Measurements from ENCODE around the gene TIPRL.

Gene TIPRL

DNA sequence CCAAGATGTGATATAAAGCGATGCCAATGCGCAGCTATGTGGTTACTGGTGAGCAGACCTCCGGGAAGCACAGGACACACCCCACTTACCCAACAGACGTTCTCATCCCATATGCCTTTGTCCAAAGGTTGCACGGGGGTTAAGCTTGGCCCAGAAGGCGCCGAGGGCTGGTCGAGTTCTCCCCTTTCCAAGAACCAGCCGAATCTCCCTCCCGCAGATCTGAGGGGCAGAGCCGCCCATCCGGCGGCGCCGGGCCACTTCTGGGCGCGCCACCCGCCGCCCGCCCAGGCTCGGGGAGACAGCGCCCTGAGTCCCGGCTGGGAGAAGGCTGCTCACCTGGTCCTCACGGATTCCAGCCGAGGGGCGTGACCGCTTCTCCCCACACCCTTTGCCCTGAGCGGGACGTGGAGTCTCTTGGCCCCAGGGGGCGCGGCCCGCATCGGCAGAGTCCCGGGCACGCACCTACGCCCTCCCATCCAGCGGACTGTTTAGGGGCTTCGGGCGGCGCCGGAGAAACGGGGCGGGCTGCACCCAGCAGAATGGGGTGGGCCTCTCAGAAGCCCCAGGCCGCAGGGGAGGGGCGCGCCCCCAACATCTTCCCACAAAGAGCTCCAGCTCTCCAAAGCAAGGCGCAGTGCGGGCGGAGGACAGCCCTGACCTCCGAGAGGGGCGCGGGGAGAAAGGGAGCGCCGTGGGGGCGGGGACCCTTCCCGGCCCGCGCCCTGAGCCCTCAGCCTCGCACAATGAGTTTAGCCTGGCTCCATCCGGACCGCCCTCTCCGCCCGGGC lies 42.6 kb upstream of the TIPRL start:
- peak; percentile 17 for DNase-seq
- H3K27ac ChIP-seq: no peak overlapping the region
- H3K4me3 ChIP-seq (ENCODE audit: low read depth, low read length): peak overlapping the region; percentile 59
- H3K9me3 ChIP-seq (ENCODE audit: severe bottlenecking): no peaks in the 10 kb centered on the region
- TF ChIP-seq, protein P1, sequence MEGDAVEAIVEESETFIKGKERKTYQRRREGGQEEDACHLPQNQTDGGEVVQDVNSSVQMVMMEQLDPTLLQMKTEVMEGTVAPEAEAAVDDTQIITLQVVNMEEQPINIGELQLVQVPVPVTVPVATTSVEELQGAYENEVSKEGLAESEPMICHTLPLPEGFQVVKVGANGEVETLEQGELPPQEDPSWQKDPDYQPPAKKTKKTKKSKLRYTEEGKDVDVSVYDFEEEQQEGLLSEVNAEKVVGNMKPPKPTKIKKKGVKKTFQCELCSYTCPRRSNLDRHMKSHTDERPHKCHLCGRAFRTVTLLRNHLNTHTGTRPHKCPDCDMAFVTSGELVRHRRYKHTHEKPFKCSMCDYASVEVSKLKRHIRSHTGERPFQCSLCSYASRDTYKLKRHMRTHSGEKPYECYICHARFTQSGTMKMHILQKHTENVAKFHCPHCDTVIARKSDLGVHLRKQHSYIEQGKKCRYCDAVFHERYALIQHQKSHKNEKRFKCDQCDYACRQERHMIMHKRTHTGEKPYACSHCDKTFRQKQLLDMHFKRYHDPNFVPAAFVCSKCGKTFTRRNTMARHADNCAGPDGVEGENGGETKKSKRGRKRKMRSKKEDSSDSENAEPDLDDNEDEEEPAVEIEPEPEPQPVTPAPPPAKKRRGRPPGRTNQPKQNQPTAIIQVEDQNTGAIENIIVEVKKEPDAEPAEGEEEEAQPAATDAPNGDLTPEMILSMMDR (IDR thresholded peaks at IDR 0.05; ENCODE audit: low read depth, low read length): no peak
- H3K27me3 ChIP-seq (ENCODE audit: insufficient read depth, low read depth, severe bottlenecking): no peaks in the 10 kb centered on the region
- no peaks in the 10 kb centered on the region for H3K36me3 ChIP-seq

DNA sequence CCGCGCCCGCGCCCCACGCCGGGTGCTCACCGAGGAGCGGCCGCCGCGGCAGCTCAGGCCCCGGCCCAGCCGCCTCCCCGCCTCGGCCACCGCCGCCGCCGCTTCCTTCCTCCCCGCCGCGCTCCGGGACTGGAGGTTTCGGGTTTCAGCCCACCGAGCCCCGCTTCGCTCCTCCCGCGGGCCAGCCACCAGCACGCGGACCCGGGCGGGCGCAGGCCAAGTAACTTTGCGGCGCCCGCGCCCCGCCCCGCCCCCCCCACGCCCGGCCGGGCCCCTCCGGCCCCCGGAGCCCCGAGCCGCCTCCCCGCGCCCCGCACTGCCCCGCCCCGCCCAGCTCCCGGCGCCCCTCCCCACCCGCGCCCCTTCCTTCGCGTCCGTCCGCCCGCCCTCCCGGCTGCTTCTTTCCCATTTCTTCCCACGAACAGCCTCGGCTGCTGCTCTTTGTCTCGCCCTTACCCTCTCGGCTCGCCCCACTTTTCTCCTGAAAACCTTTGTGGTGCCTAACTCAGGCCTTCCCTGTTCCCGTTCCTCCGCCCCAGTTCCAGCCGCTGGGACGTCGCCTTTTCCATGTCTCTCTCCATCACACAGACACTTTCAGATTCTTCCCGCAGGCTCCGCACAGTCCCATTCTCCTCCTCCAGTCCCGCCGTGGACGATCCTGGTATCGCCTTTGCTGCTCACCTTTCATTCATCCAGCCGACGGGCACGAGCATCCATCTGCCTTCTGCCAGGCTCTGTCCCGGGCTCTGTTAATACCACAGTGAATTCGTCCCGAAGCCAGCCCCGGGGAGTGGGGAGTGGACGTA lies 41.9 kb upstream of the TIPRL start, which contains the start of gene GPR161:
Gene GPR161, minus strand, starts transcription at position 222 of the 806 bp plus-strand sequence. CDS start 32,080 bp downstream, outside the sequence.
- Histone ChIP-seq H3K27me3 (ENCODE audit: insufficient read depth, low read depth, severe bottlenecking) (no peaks in the 10 kb centered on the region), H3K36me3 (no peaks in the 10 kb centered on the region), H3K9me3 (ENCODE audit: severe bottlenecking) (no peaks in the 10 kb centered on the region), H3K27ac (no peak within 1 kb of the TSS), H3K4me3 (ENCODE audit: low read depth, low read length) (peak within 1 kb of the TSS; percentile 59)
- DNase-seq: peak; percentile 42
- TF ChIP-seq, protein P1 (IDR thresholded peaks at IDR 0.05; ENCODE audit: low read depth, low read length): no peak

DNA sequence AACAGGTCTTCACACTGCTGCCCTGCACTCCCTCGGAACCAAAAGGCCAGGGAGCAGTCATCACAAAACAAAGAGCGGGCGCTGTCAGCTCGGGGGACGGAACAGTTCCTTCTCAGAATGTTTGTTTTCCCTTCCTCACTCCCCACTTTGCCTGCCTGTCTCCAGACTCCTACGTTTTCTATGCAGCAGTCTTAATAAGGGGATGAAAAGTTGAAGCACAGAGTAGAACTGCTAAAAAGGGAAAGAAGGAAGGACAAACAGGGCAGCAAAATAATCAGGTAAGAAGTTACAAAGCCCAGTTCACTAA lies 41.3 kb upstream of the TIPRL start:
- H3K36me3 ChIP-seq: no peaks in the 10 kb centered on the region
- TF ChIP-seq, protein P1 (IDR thresholded peaks at IDR 0.05; ENCODE audit: low read depth, low read length): no peak
- DNase-seq: no peak
- H3K4me3 ChIP-seq (ENCODE audit: low read depth, low read length): peak overlapping the region; percentile 48
- no peak overlapping the region for H3K27ac ChIP-seq
- no peaks in the 10 kb centered on the region for H3K9me3 ChIP-seq (ENCODE audit: severe bottlenecking)
- H3K27me3 ChIP-seq (ENCODE audit: insufficient read depth, low read depth, severe bottlenecking): no peaks in the 10 kb centered on the region

DNA sequence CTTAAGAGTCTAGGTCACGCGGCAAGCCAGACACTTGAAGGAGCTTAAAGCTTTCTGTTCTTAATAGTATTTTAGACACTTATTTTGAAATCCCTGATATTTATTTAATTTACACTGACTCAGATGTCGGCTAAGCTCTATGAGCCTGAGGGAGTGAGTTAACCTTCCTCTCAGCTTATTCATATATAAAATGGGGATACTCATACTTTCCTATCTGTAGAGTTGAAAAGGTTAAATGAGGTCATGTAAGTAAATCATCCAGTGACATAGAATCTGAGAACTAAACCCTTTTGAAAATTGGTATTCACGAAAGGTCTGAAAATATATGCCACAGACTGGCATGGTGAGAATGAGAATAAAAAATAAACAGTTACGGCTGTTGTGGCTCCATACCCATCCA lies 40.6 kb upstream of the TIPRL start:
- no peaks in the 10 kb centered on the region for H3K9me3 ChIP-seq (ENCODE audit: severe bottlenecking)
- H3K27ac ChIP-seq: no peak overlapping the region
- no peak for DNase-seq
- no peaks in the 10 kb centered on the region for H3K27me3 ChIP-seq (ENCODE audit: insufficient read depth, low read depth, severe bottlenecking)
- H3K4me3 ChIP-seq (ENCODE audit: low read depth, low read length): no peak overlapping the region
- TF ChIP-seq, protein P1 (IDR thresholded peaks at IDR 0.05; ENCODE audit: low read depth, low read length): no peak
- H3K36me3 ChIP-seq: no peaks in the 10 kb centered on the region

DNA sequence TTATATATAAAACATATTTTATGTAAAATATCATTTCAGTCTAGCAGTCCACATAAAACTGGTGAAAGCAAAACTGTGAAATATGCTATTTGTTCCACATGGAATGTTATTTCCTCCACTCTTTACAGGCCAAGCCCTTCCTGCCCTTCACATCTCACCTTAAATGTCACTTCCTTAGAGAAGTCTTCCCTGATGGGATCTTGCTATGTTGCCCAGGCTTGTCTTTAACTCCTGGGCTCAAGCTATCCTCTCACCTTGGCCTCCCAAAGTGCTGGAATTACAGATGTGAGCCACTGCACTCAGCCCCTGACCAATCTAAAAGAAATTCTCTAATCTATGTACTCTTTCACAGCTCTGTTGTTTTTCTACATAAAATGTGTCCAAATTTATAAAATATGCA lies 39.7 kb upstream of the TIPRL start:
- Histone ChIP-seq H3K27me3 (ENCODE audit: insufficient read depth, low read depth, severe bottlenecking) (no peaks in the 10 kb centered on the region), H3K9me3 (ENCODE audit: severe bottlenecking) (no peaks in the 10 kb centered on the region), H3K4me3 (ENCODE audit: low read depth, low read length) (no peak overlapping the region), H3K27ac (no peak overlapping the region), H3K36me3 (no peaks in the 10 kb centered on the region)
- DNase-seq: no peak
- TF ChIP-seq, protein P1 (IDR thresholded peaks at IDR 0.05; ENCODE audit: low read depth, low read length): no peak
